OCI-LY7 (cell line): Measurements from ENCODE around the gene CRELD2. TPM values are rescaled to one million over a fixed set of nuclear protein-coding genes. Genes with fewer than 3 reads are reported as not detected.

ENCODE experiments used
- BruUV-seq: library from RNA; stranded (reverse); fragments of 400-500 nt; replicated peaks from 2 replicates; lab custom pipeline; 2021; lab: Mats Ljungman, UMichigan
- CTCF ChIA-PET: fragments of 300-600 bp; sonication (Branson Sonifier 250); formaldehyde crosslinking; loops from one replicate; lab custom pipeline; 2022; ENCODE audit warnings: antibody characterized with exemption; ENCODE audit not compliant: unreplicated experiment; lab: Charles Lee
- POLR2A ChIA-PET: fragments of 300-600 bp; sonication (Branson Sonifier 250); formaldehyde crosslinking; loops from one replicate; lab custom pipeline; 2022; ENCODE audit warnings: antibody characterized with exemption; lab: Charles Lee
- DNase-seq: peaks from one replicate; pipeline ENCODE4 v3.0.0-alpha.2; 2015; ENCODE audit warnings: low spot score
- H2AFZ ChIP-seq: fragments of 200-600 bp; sonication (generic), shearing (Covaris generic); 2 replicates; pipeline ENCODE4 v1.6.1; 2014; ENCODE audit warnings: mild to moderate bottlenecking, antibody characterized with exemption, low read length, moderate library complexity
- H3K27ac ChIP-seq: fragments of 200-600 bp; sonication (generic); 2 replicates; pipeline ENCODE4 v1.5.1; 2014; ENCODE audit warnings: mixed run types, low read depth, mild to moderate bottlenecking, moderate library complexity, low read length, inconsistent platforms; ENCODE audit not compliant: poor library complexity, severe bottlenecking
- H3K36me3 ChIP-seq: fragments of 200-600 bp; sonication (generic); 2 replicates; pipeline ENCODE4 v1.6.1; 2014; ENCODE audit warnings: mild to moderate bottlenecking, antibody characterized with exemption, low read length, moderate library complexity, mixed read lengths; ENCODE audit not compliant: insufficient read depth
- H3K4me1 ChIP-seq: fragments of 200-600 bp; sonication (generic); 2 replicates; pipeline ENCODE4 v1.5.1; 2014; ENCODE audit warnings: mild to moderate bottlenecking, low read length; ENCODE audit not compliant: insufficient read depth, poor library complexity, severe bottlenecking
- H3K4me2 ChIP-seq: fragments of 200-600 bp; sonication (generic); 2 replicates; pipeline ENCODE4 v1.6.1; 2014; ENCODE audit warnings: mild to moderate bottlenecking, low read length
- H3K4me3 ChIP-seq: fragments of 200-600 bp; sonication (generic); 2 replicates; pipeline ENCODE4 v1.5.1; 2014; ENCODE audit warnings: mild to moderate bottlenecking, low read depth, low read length; ENCODE audit not compliant: poor library complexity, severe bottlenecking
- H3K79me2 ChIP-seq: fragments of 200-600 bp; sonication (generic); 2 replicates; pipeline ENCODE4 v1.6.1; 2016; ENCODE audit warnings: low read depth, mild to moderate bottlenecking, low read length, moderate library complexity, mixed read lengths; ENCODE audit not compliant: insufficient read depth
- H3K9me2 ChIP-seq: fragments of 200-600 bp; sonication (generic); 2 replicates; pipeline ENCODE4 v1.6.1; 2016; ENCODE audit warnings: mild to moderate bottlenecking, low read length, mixed read lengths; ENCODE audit not compliant: insufficient read depth
- H3K9me3 ChIP-seq: fragments of 200-600 bp; sonication (generic); 2 replicates; pipeline ENCODE4 v1.6.1; 2014; ENCODE audit warnings: mild to moderate bottlenecking, mixed run types, low read length, mixed read lengths
- H4K20me1 ChIP-seq: fragments of 200-600 bp; sonication (generic); 2 replicates; pipeline ENCODE4 v1.6.1; 2014; ENCODE audit warnings: mild to moderate bottlenecking, antibody characterized with exemption, low read length, moderate library complexity, mixed read lengths; ENCODE audit not compliant: insufficient read depth
- CTCF ChIP-seq: fragments of 200-600 bp; sonication (generic); conservative IDR thresholded peaks from 2 replicates; pipeline ENCODE4 v1.5.1; 2014; ENCODE audit warnings: mild to moderate bottlenecking, antibody characterized with exemption, low read length, moderate library complexity, mixed read lengths
- EZH2phosphoT487 ChIP-seq: fragments of 200-600 bp; sonication (generic); IDR thresholded peaks from 2 replicates; pipeline ENCODE4 v1.6.1; 2018; ENCODE audit warnings: low read depth, borderline replicate concordance, mild to moderate bottlenecking, mixed run types, antibody characterized with exemption, low read length, moderate library complexity, mixed read lengths
- intact Hi-C: fragments of 100-400 bp; cut with micrococcal nuclease; formaldehyde crosslinking; loops from one replicate; pipeline ENCODE4 v1.10.0; 2022; ENCODE audit not compliant: unreplicated experiment
- total RNA-seq, 2 experiments: library from RNA; depleted of rRNA in 1 of 2; stranded (reverse); fragments of >200 nt in 1 of 2; shearing (Covaris generic) in 1 of 2; gene quantifications; 2 replicates each; pipeline ENCODE4 v1.2.3, GENCODE V29; 2014 to 2022

Gene CRELD2
- total RNA-seq, 2 experiments from 2014 or later, result 32.0 to 32.5 TPM

- BruUV-seq, result no TSS peak
- Histone ChIP-seq H3K4me1 (no peaks in the 10 kb centered on the region), H4K20me1 (no peaks in the 10 kb centered on the region), H3K9me3 (no peaks in the 10 kb centered on the region), H3K79me2 (no peaks in the 10 kb centered on the region), H3K4me2 (no peak overlapping the region), H3K27ac (no peak overlapping the region), H3K36me3 (peaks cover 7% of the 10 kb centered on the region; the same call in 1 of the 2 replicates), H2AFZ (no peak overlapping the region), H3K9me2 (no peaks in the 10 kb centered on the region), H3K4me3 (no peak overlapping the region)
- POLR2A ChIA-PET, result no interaction called here
- intact Hi-C loops, result no loop called here
- no peak for TF ChIP-seq EZH2phosphoT487
- no peak for TF ChIP-seq CTCF
- CTCF ChIA-PET, result no interaction called here
- no peak for DNase-seq
Measured at GRCh38 chr22:49909476-49910205, 8.8 kb upstream of the CRELD2 start.

GRCh38 chr22:49910229-49911155 is 7.9 kb upstream of the CRELD2 start:
- Histone ChIP-seq H3K27ac (no peak overlapping the region), H4K20me1 (no peaks in the 10 kb centered on the region), H3K79me2 (no peaks in the 10 kb centered on the region), H3K9me3 (no peaks in the 10 kb centered on the region), H3K36me3 (peaks cover 7% of the 10 kb centered on the region; the same call in 1 of the 2 replicates), H2AFZ (no peak overlapping the region), H3K4me1 (no peaks in the 10 kb centered on the region), H3K4me2 (no peak overlapping the region), H3K9me2 (no peaks in the 10 kb centered on the region), H3K4me3 (no peak overlapping the region)
- intact Hi-C loops, result no loop called here
- POLR2A ChIA-PET, result no interaction called here
- no TSS peak for BruUV-seq
- CTCF ChIA-PET, result no interaction called here
- DNase-seq, result no peak
- TF ChIP-seq EZH2phosphoT487, result no peak
- no peak for TF ChIP-seq CTCF
